Muscle layer of duodenum (tissue), 2 donors: ENCODE results near the gene CMTR2.

Experiments
- H3K27ac ChIP-seq: one replicate; pipeline ENCODE4 v1.7.0; 2013; ENCODE audit warnings: mild to moderate bottlenecking, low read length
- H3K27me3 ChIP-seq: one replicate; pipeline ENCODE4 v1.7.0; 2013; ENCODE audit warnings: low read depth, mild to moderate bottlenecking, control low read depth, low read length
- H3K36me3 ChIP-seq, 2 donors: one replicate each; pipeline ENCODE4 v1.7.0; 2013; ENCODE audit warnings: low read length in 2 of 2, control low read depth in 1 of 2, mild to moderate bottlenecking in 1 of 2; ENCODE audit not compliant: insufficient read depth in 2 of 2, control insufficient read depth in 1 of 2
- H3K4me1 ChIP-seq, 2 donors: one replicate each; pipeline ENCODE4 v1.7.0; 2013; ENCODE audit warnings: low read length in 2 of 2, mild to moderate bottlenecking in 2 of 2, control low read depth in 1 of 2, moderate library complexity in 1 of 2; ENCODE audit not compliant: insufficient read depth in 2 of 2, control insufficient read depth in 1 of 2
- H3K4me3 ChIP-seq, 2 donors: one replicate each; pipeline ENCODE4 v1.7.0; 2013; ENCODE audit warnings: low read length in 2 of 2, low read depth in 1 of 2, mild to moderate bottlenecking in 1 of 2
- H3K9me3 ChIP-seq, 2 donors: one replicate each; pipeline ENCODE4 v1.7.0; 2013; ENCODE audit warnings: low read length in 2 of 2, control low read depth in 1 of 2, mild to moderate bottlenecking in 1 of 2; ENCODE audit not compliant: control insufficient read depth in 1 of 2
- donor health status: healthy.

CMTR2 gene

GRCh38 chr16:71250461-71251235 is 38.6 kb downstream of the CMTR2 start:
- Histone ChIP-seq H3K4me3 (no peak overlapping the region), H3K27ac (no peak overlapping the region), H3K9me3 (no peaks in the 10 kb centered on the region), H3K27me3 (no peaks in the 10 kb centered on the region), H3K4me1 (no peaks in the 10 kb centered on the region), H3K36me3 (no peaks in the 10 kb centered on the region)

- H3K4me1 ChIP-seq: no peaks in the 10 kb centered on the region
- no peak overlapping the region for H3K27ac ChIP-seq
- no peaks in the 10 kb centered on the region for H3K27me3 ChIP-seq
- no peak overlapping the region for H3K4me3 ChIP-seq
- no peaks in the 10 kb centered on the region for H3K9me3 ChIP-seq
- no peaks in the 10 kb centered on the region for H3K36me3 ChIP-seq
Observed at GRCh38 chr16:71249399-71249798, 39.8 kb downstream of the CMTR2 start.

DNA sequence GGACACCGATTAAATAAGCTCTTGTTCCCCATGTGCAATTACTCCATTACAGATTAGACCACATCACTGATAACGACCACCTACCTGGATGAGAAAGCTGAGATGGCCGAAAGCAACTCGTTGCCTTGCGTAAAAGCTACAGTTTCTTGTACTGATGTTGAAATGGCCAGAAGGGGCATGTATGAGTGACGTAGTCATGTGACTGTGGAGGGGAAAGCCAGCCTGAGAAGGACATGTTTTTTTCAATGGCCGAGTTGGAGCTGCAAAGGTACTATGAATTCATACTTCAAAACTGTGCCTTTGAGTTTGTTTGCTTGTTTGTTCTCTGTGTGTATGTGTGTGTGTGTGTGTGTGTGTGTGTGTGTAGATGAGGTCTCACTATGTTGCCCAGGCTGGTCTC is 41.7 kb downstream of the CMTR2 start:
- Histone ChIP-seq H3K4me3 (no peak overlapping the region), H3K4me1 (no peaks in the 10 kb centered on the region), H3K27ac (no peak overlapping the region), H3K9me3 (no peaks in the 10 kb centered on the region), H3K27me3 (no peaks in the 10 kb centered on the region), H3K36me3 (no peaks in the 10 kb centered on the region)

DNA sequence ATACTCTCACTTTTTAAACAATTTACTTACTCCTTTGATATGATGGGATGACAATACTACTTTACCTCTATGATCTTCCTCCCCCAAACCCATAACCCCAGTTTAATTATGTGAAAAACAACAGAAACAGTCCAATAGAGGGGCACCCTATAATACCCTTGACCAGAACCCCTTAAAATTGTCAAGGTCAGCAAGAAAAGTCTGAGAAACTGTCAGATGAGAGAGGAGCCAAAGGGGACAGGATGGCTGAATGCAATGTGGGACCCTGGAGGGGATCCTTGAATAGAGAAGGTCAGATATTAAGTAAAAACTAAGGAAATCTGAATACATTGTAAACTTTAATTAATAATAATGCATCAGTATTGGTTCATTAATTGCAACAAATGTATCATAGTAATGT is 42.9 kb downstream of the CMTR2 start:
- Histone ChIP-seq H3K4me1 (no peaks in the 10 kb centered on the region), H3K4me3 (no peak overlapping the region), H3K27ac (no peak overlapping the region), H3K27me3 (no peaks in the 10 kb centered on the region), H3K36me3 (no peaks in the 10 kb centered on the region), H3K9me3 (no peaks in the 10 kb centered on the region)

DNA sequence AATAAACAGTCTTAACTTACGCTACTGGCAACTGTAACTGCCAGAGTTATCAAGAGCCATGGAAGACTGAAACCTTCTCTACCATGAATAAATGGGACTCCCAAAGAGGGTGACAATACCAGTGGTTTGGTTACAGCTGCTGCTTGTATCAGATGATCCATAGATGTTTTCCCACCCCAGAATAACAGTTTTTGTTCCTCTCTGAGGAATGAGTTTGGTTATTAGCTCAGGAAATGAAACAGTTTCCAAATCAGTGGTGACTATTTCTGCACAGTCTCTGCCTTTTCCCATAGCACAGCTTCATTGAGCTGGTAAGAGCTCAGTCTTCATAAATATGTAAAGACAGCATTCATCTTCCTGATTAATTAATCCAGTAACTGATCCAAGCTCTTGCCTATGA is 44.7 kb downstream of the CMTR2 start:
- no peaks in the 10 kb centered on the region for H3K36me3 ChIP-seq
- H3K9me3 ChIP-seq: no peaks in the 10 kb centered on the region
- H3K4me3 ChIP-seq: no peak overlapping the region
- no peaks in the 10 kb centered on the region for H3K27me3 ChIP-seq
- no peak overlapping the region for H3K27ac ChIP-seq
- no peaks in the 10 kb centered on the region for H3K4me1 ChIP-seq

DNA sequence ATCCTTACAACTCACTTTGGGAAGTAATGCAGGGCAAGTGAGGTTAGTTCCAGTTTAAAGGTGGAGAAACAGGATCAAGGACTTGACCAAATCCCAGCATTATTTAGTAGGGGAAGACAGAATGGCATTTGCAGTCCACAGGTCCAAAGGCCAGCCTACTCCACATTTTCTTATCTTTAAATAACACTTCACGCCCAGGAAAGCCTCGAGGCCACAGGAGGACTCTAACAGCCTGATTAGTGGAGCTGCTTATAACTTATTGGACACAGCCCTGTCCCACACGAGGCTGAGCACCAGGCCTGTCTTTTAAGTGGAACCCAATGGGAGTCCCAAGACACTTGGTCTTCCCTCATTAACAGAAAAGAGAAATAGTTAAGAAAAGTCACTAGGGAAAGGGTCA is 46.6 kb downstream of the CMTR2 start:
- Histone ChIP-seq H3K27ac (no peak overlapping the region), H3K36me3 (no peaks in the 10 kb centered on the region), H3K9me3 (no peaks in the 10 kb centered on the region), H3K27me3 (no peaks in the 10 kb centered on the region), H3K4me1 (no peaks in the 10 kb centered on the region), H3K4me3 (no peak overlapping the region)

- H3K4me1 ChIP-seq: no peaks in the 10 kb centered on the region
- no peaks in the 10 kb centered on the region for H3K27me3 ChIP-seq
- H3K36me3 ChIP-seq: no peaks in the 10 kb centered on the region
- H3K9me3 ChIP-seq: no peaks in the 10 kb centered on the region
- H3K27ac ChIP-seq: no peak overlapping the region
- no peak overlapping the region for H3K4me3 ChIP-seq
Observed at GRCh38 chr16:71242036-71242435, 47.2 kb downstream of the CMTR2 start.
